ENCODE data around the gene MYO19.

Gene MYO19

GRCh38 chr17:36469733-36470132 lies 64.9 kb downstream of the MYO19 start:
- H3K27ac Mint-ChIP-seq = no peak overlapping the region
- H3K4me1 Mint-ChIP-seq = no peaks in the 10 kb centered on the region
- H3K9me3 Mint-ChIP-seq = no peaks in the 10 kb centered on the region
- DNase-seq = no peak
- H3K4me3 Mint-ChIP-seq = no peak overlapping the region
- peaks cover 93% of the 10 kb centered on the region for H3K27me3 Mint-ChIP-seq (ENCODE audit: low read depth, poor library complexity)
- no peaks in the 10 kb centered on the region for H3K36me3 Mint-ChIP-seq (ENCODE audit: low read depth)
- no peak for TF ChIP-seq CTCF (IDR thresholded peaks at IDR 0.05)

GRCh38 chr17:36468903-36469635 lies 65.6 kb downstream of the MYO19 start:
- Mint-ChIP-seq H3K36me3 (ENCODE audit: low read depth) (no peaks in the 10 kb centered on the region), H3K4me1 (no peaks in the 10 kb centered on the region), H3K9me3 (no peaks in the 10 kb centered on the region), H3K4me3 (no peak overlapping the region), H3K27ac (no peak overlapping the region), H3K27me3 (ENCODE audit: low read depth, poor library complexity) (peaks cover 91% of the 10 kb centered on the region)
- no peak for TF ChIP-seq CTCF (IDR thresholded peaks at IDR 0.05)
- no peak for DNase-seq

DNA sequence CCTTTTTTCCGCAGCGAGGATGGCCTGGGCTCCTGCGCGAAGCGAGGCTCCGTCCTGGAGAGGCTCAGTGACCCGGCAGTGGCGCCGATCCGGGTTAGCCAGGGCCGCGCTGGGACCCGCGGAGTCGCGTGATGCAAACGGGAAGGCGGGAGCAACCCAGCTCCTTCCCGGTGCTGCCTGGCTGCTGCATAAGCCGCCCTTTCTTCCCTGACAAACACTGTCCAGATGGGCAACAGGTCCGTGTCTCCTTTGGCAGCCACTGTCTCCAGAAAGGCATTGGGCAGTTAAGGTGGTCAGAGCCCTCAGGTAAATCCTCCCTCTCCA lies 69.9 kb downstream of the MYO19 start:
- Mint-ChIP-seq H3K9me3 (no peaks in the 10 kb centered on the region), H3K27me3 (ENCODE audit: low read depth, poor library complexity) (peaks cover 93% of the 10 kb centered on the region)
- DNase-seq = no peak

DNA sequence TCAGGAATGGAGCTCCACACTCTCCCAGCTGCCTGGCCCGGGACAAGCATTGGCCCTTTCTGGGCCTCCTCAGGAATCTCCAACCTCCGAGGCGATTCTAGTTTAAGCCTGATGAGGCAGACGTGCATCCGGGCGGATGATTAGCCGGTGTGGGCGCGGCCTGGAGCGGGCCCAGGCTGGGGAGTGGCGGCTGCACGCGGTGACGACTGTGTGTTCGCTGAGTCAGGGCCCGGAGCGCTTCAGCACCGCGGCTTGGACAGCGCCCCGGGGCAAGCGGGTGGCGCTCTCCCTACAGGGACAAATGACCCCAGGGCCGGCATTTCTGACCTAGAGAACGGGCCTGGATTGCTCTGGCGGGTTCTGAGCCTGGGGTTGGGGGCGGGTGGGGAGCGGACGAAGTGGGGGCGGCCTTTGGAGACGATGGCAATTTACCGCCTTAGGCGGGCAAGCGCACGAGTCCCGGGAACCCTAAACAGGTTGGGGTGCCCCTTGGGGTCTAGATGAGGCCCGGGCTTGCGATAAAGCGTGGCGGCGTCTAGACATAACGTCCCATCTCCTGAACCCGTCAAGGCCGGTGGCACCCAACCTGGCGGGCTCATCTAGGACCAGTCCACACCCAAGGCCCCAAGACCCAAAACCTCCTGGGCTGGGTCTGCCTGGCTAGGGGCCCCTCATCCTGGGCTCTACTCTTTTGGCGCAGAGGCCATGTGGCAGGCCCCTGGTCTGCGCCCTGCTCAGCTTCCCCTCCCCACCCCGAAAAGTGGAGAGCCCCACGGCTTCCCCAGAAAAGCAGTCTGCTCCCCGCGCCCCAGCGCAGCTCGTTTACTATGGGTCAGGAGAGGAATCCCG lies 70.5 kb downstream of the MYO19 start:
- Mint-ChIP-seq H3K4me1 (no peaks in the 10 kb centered on the region), H3K4me3 (no peak overlapping the region), H3K27me3 (ENCODE audit: low read depth, poor library complexity) (peaks cover 93% of the 10 kb centered on the region), H3K36me3 (ENCODE audit: low read depth) (no peaks in the 10 kb centered on the region), H3K9me3 (no peaks in the 10 kb centered on the region), H3K27ac (no peak overlapping the region)
- no peak for TF ChIP-seq CTCF (IDR thresholded peaks at IDR 0.05)
- DNase-seq = peak; percentile 94

More for the DNA sequence above, 69.9 kb downstream of the MYO19 start:
- Mint-ChIP-seq H3K36me3 (ENCODE audit: low read depth) (no peaks in the 10 kb centered on the region), H3K27ac (no peak overlapping the region), H3K4me3 (no peak overlapping the region), H3K4me1 (no peaks in the 10 kb centered on the region)
- no peak for TF ChIP-seq CTCF (IDR thresholded peaks at IDR 0.05)

DNA sequence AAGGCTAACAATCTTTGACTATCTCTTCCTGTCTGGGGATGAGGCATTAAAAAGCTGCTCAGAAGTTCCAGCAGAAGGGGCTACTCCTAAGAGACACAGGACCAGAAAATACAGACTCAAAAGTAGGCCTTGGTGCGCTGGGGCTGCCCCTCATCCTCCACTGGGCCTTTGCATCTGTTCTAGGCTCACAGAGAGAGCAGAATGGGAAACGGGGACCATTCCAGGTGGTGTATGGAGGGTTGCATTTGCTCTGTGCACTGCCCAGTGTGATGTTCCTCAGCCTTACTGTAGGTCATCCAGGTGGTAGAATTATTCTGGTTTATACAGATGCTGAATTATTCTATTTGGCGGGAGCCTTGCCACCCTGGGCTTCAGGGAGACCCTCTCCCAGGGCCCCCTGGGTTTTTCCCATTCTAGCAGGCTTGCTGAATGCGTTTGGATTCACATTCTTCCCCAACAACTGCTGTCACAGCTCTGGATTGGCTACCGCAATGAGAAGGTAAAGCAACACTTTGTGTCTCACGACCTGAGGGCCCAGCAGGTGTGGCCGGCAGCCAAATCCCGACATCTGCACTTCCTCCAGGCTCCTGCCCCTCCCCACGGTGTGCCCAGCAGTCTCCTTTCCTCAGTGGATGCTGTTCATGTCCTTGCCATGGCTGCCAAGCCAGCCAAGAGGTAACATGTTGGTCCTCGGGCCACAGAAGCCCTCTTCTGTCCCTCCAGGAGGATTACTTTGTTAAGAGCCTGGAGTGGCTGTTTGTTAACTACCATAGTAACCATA lies 73.1 kb downstream of the MYO19 start:
- no peak for DNase-seq
- Mint-ChIP-seq H3K27me3 (ENCODE audit: low read depth, poor library complexity) (peaks cover 67% of the 10 kb centered on the region), H3K9me3 (no peaks in the 10 kb centered on the region), H3K36me3 (ENCODE audit: low read depth) (no peaks in the 10 kb centered on the region), H3K27ac (no peak overlapping the region), H3K4me1 (no peaks in the 10 kb centered on the region), H3K4me3 (no peak overlapping the region)
- no peak for TF ChIP-seq CTCF (IDR thresholded peaks at IDR 0.05)

Data from nephron progenitor cell (in vitro differentiated cells).